Subcutaneous preadipocyte (primary cell): ENCODE data around the gene TMPRSS11E. TPM values are rescaled to one million over a fixed set of nuclear protein-coding genes. Genes with fewer than 3 reads are reported as not detected.

Experiments
- total RNA-seq: library from RNA; depleted of rRNA; stranded (reverse); fragments of >200 nt; gene quantifications from 2 replicates; pipeline ENCODE4 v1.2.3, GENCODE V29; 2012

Gene TMPRSS11E
- not detected in 2 replicates for total RNA-seq

GRCh38 chr4:68447201-68447600, at the start of gene TMPRSS11E:
Gene TMPRSS11E (plus strand): TSS chr4:68447463. CDS start chr4:68447513, 50 bp downstream.

Other genes starting within 250 kb of the TMPRSS11E start
- gene TMPRSS11B, start 201.8 kb upstream of the TMPRSS11E start, total RNA-seq, result not detected in 2 replicates
- 29.5 and 33.8 TPM in 2 replicates for gene YTHDC1, start 97.4 kb upstream of the TMPRSS11E start, total RNA-seq
- gene UGT2B17, start 128.9 kb downstream of the TMPRSS11E start, total RNA-seq, result not detected in 2 replicates
- not detected in 2 replicates for gene UGT2B15, start 223.2 kb downstream of the TMPRSS11E start, total RNA-seq